Measurements from ENCODE around the gene DIAPH2. TPM values are rescaled to one million over a fixed set of nuclear protein-coding genes. Genes with fewer than 3 reads are reported as not detected.

Gene DIAPH2
- total RNA-seq, 1 donor from 2014 or later = 3.8 TPM

DNA sequence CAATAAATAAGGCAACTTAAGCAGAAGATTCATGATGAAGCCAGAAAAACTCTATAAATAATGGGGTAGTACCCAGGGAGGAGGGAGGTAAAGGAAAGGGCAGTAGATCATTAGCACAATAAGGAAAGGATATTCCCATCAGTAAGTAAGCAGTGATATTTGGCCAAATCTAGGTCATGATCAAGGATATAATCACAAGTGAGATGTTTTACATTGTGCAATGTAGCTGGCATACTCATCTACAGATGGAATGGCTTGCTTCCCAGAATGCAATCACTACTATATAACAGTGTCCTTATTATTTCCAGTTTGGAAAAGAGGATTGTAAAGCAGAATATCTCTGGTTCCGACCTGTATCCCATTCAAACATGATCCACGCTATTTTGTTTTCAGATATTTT lies 682.5 kb downstream of the DIAPH2 start:
- Mint-ChIP-seq H3K36me3 (ENCODE audit: unreplicated experiment) (no peaks in the 10 kb centered on the region), H3K27me3 (ENCODE audit: unreplicated experiment) (no peaks in the 10 kb centered on the region), H3K27ac (ENCODE audit: unreplicated experiment) (no peak overlapping the region), H3K4me1 (ENCODE audit: low read depth, unreplicated experiment) (no peaks in the 10 kb centered on the region), H3K4me3 (ENCODE audit: unreplicated experiment) (no peak overlapping the region), H3K9me3 (ENCODE audit: unreplicated experiment) (no peaks in the 10 kb centered on the region)
- DNase-seq = no peak
- TF ChIP-seq CTCF (IDR thresholded peaks at IDR 0.05; ENCODE audit: partially characterized antibody, unreplicated experiment) = no peak

DNA sequence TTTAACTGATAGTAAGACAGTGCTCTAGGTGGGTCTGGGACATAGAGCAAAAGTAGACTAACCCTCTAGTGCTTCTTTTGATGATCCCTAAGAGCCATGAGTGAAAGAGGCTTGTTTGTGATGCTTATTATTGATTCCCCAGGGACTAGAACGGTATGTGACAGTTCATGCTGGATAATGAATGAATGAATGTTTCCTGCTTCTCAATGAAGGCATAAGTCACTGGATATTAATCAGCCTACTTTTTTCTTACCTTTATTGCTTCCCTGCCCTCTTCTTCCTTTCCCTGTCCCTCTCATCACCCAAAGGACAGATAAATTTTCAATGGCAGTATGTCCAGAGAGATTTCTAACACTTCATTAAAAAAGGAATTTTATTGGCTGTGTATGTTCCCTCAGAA lies 685.3 kb downstream of the DIAPH2 start:
- Mint-ChIP-seq H3K4me1 (ENCODE audit: low read depth, unreplicated experiment) (no peaks in the 10 kb centered on the region), H3K27me3 (ENCODE audit: unreplicated experiment) (no peaks in the 10 kb centered on the region), H3K4me3 (ENCODE audit: unreplicated experiment) (no peak overlapping the region), H3K27ac (ENCODE audit: unreplicated experiment) (no peak overlapping the region), H3K9me3 (ENCODE audit: unreplicated experiment) (peaks cover 1% of the 10 kb centered on the region), H3K36me3 (ENCODE audit: unreplicated experiment) (no peaks in the 10 kb centered on the region)
- TF ChIP-seq CTCF (IDR thresholded peaks at IDR 0.05; ENCODE audit: partially characterized antibody, unreplicated experiment) = no peak
- no peak for DNase-seq

- no peak overlapping the region for H3K4me3 Mint-ChIP-seq (ENCODE audit: unreplicated experiment)
- no peak for DNase-seq
- H3K36me3 Mint-ChIP-seq (ENCODE audit: unreplicated experiment) = no peaks in the 10 kb centered on the region
- no peak overlapping the region for H3K27ac Mint-ChIP-seq (ENCODE audit: unreplicated experiment)
- no peaks in the 10 kb centered on the region for H3K27me3 Mint-ChIP-seq (ENCODE audit: unreplicated experiment)
- peaks cover 1% of the 10 kb centered on the region for H3K9me3 Mint-ChIP-seq (ENCODE audit: unreplicated experiment)
- TF ChIP-seq CTCF (IDR thresholded peaks at IDR 0.05; ENCODE audit: partially characterized antibody, unreplicated experiment) = no peak
- H3K4me1 Mint-ChIP-seq (ENCODE audit: low read depth, unreplicated experiment) = no peaks in the 10 kb centered on the region
These were observed 687.5 kb downstream of the DIAPH2 start for GRCh38 chrX:97372001-97372766.

GRCh38 chrX:97374266-97374665 lies 689.6 kb downstream of the DIAPH2 start:
- peaks cover 1% of the 10 kb centered on the region for H3K9me3 Mint-ChIP-seq (ENCODE audit: unreplicated experiment)
- H3K4me3 Mint-ChIP-seq (ENCODE audit: unreplicated experiment) = no peak overlapping the region
- DNase-seq = no peak
- H3K27ac Mint-ChIP-seq (ENCODE audit: unreplicated experiment) = no peak overlapping the region
- H3K36me3 Mint-ChIP-seq (ENCODE audit: unreplicated experiment) = no peaks in the 10 kb centered on the region
- H3K4me1 Mint-ChIP-seq (ENCODE audit: low read depth, unreplicated experiment) = no peaks in the 10 kb centered on the region
- H3K27me3 Mint-ChIP-seq (ENCODE audit: unreplicated experiment) = no peaks in the 10 kb centered on the region
- no peak for TF ChIP-seq CTCF (IDR thresholded peaks at IDR 0.05; ENCODE audit: partially characterized antibody, unreplicated experiment)

GRCh38 chrX:97380200-97380599 lies 695.6 kb downstream of the DIAPH2 start:
- H3K27me3 Mint-ChIP-seq (ENCODE audit: unreplicated experiment) = peaks cover 1% of the 10 kb centered on the region
- H3K9me3 Mint-ChIP-seq (ENCODE audit: unreplicated experiment) = no peaks in the 10 kb centered on the region
- no peaks in the 10 kb centered on the region for H3K4me1 Mint-ChIP-seq (ENCODE audit: low read depth, unreplicated experiment)
- no peak overlapping the region for H3K4me3 Mint-ChIP-seq (ENCODE audit: unreplicated experiment)
- no peak for TF ChIP-seq CTCF (IDR thresholded peaks at IDR 0.05; ENCODE audit: partially characterized antibody, unreplicated experiment)
- no peaks in the 10 kb centered on the region for H3K36me3 Mint-ChIP-seq (ENCODE audit: unreplicated experiment)
- no peak overlapping the region for H3K27ac Mint-ChIP-seq (ENCODE audit: unreplicated experiment)
- DNase-seq = no peak

All from glutamatergic neuron (in vitro differentiated cells).